Panc1 (cell line): Measurements from ENCODE around the gene ZRANB1. TPM values are rescaled to one million over a fixed set of nuclear protein-coding genes. Genes with fewer than 3 reads are reported as not detected.

ENCODE experiments used
- ATAC-seq: fragments of 200-7000 bp; cut with Tn5 transposase; 2 replicates; pipeline ENCODE4 v1.9.1; 2020; ENCODE audit warnings: mild to moderate bottlenecking, moderate library complexity
- BruUV-seq: library from RNA; stranded (reverse); fragments of 400-500 nt; replicated peaks from 2 replicates; lab custom pipeline; 2021; lab: Mats Ljungman, UMichigan
- CTCF ChIA-PET: fragments of 300-600 bp; sonication (Branson Sonifier 250); formaldehyde crosslinking; loops from one replicate; lab custom pipeline; 2022; ENCODE audit warnings: antibody characterized with exemption; lab: Charles Lee
- POLR2A ChIA-PET: fragments of 300-600 bp; sonication (Branson Sonifier 250); formaldehyde crosslinking; loops from one replicate; lab custom pipeline; 2022; ENCODE audit warnings: antibody characterized with exemption; lab: Charles Lee
- DNase-seq: peaks from one replicate; pipeline ENCODE4 v3.0.0-alpha.2; 2010; ENCODE audit warnings: low read depth, low spot score
- H3K27ac ChIP-seq: 2 replicates; pipeline ENCODE4 v1.5.1; 2011; ENCODE audit warnings: mild to moderate bottlenecking, low read length, inconsistent platforms
- H3K27me3 ChIP-seq: fragments of 200-500 bp; sonication (Bioruptor generic); 2 replicates; pipeline ENCODE4 v1.6.0; 2014; ENCODE audit warnings: low read length, inconsistent platforms; ENCODE audit not compliant: control insufficient read depth, insufficient read depth
- H3K36me3 ChIP-seq: fragments of 200-500 bp; sonication (Bioruptor generic); 2 replicates; pipeline ENCODE4 v1.5.1; 2014; ENCODE audit warnings: inconsistent platforms, mild to moderate bottlenecking, low read length, moderate library complexity; ENCODE audit not compliant: control insufficient read depth, insufficient read depth
- H3K4me1 ChIP-seq: 2 replicates; pipeline ENCODE4 v1.5.1; 2011; ENCODE audit warnings: inconsistent platforms, mild to moderate bottlenecking, low read length, moderate library complexity; ENCODE audit not compliant: control insufficient read depth, insufficient read depth
- H3K4me3 ChIP-seq, 2 experiments: 2 replicates each; pipeline ENCODE4 v1.5.1; 2011 to 2012; ENCODE audit warnings: low read depth in 2 of 2, low read length in 2 of 2, mild to moderate bottlenecking in 2 of 2, inconsistent platforms in 1 of 2, moderate library complexity in 1 of 2
- H3K9me3 ChIP-seq: fragments of 200-500 bp; sonication (Bioruptor generic); 2 replicates; pipeline ENCODE4 v1.5.1; 2014; ENCODE audit warnings: low read depth, mild to moderate bottlenecking, inconsistent platforms, low read length, moderate library complexity; ENCODE audit not compliant: control insufficient read depth, insufficient read depth
- CTCF ChIP-seq: fragments of 450-650 bp; IDR thresholded peaks from 2 replicates; pipeline ENCODE4 v1.5.1; 2017; ENCODE audit warnings: mild to moderate bottlenecking
- POLR2AphosphoS5 ChIP-seq: IDR thresholded peaks from 2 replicates; pipeline ENCODE4 v1.6.1; 2012; ENCODE audit warnings: mild to moderate bottlenecking, low read depth, low read length, moderate library complexity
- REST ChIP-seq, 2 experiments: IDR thresholded peaks; 2 replicates each; pipeline ENCODE4 v1.6.1; 2011 to 2012; ENCODE audit warnings: low read depth in 2 of 2, control low read depth in 1 of 2, low read length in 1 of 2, mild to moderate bottlenecking in 1 of 2, moderate library complexity in 1 of 2; ENCODE audit not compliant: insufficient read depth in 1 of 2
- SIN3A ChIP-seq: IDR thresholded peaks from 2 replicates; pipeline ENCODE4 v1.6.1; 2012; ENCODE audit warnings: low read depth, mild to moderate bottlenecking, low read length, moderate library complexity, borderline replicate concordance; ENCODE audit not compliant: insufficient read depth
- TCF7L2 ChIP-seq: IDR thresholded peaks from 2 replicates; pipeline ENCODE4 v1.6.1; 2011; ENCODE audit warnings: mild to moderate bottlenecking, low read depth, low read length, inconsistent platforms
- in situ Hi-C: cut with HindIII; loops from 2 replicates; pipeline ENCODE4 v1.10.0; 2016; ENCODE audit warnings: low sequenced_read_pairs, low pct_unique_long_range_greater_than_20kb
- intact Hi-C: fragments of 100-400 bp; cut with micrococcal nuclease; formaldehyde crosslinking; loops from one replicate; pipeline ENCODE4 v1.10.0; 2022; ENCODE audit not compliant: unreplicated experiment
- total RNA-seq: library from RNA; stranded (reverse); gene quantifications from one replicate; pipeline ENCODE4 v1.2.1, GENCODE V29; 2021; ENCODE audit not compliant: unreplicated experiment

Gene ZRANB1
- total RNA-seq, 1 experiment from 2014 or later = 23.2 TPM

- TF ChIP-seq SIN3A (no peak), TCF7L2 (no peak), POLR2AphosphoS5 (no peak), CTCF (no peak), REST (IDR thresholded peaks at IDR 0.05; ENCODE audit: insufficient read depth in 1 of 2, low read depth in 2 of 2, low read length in 1 of 2) (no peak)
- H3K36me3 ChIP-seq = no peaks in the 10 kb centered on the region
- no TSS peak for BruUV-seq
- ATAC-seq (no peak), DNase-seq (no peak)
- in situ Hi-C loops (no loop called here), intact Hi-C loops (no loop called here)
- no peaks in the 10 kb centered on the region; the same call in 1 of the 2 replicates for H3K4me1 ChIP-seq
- H3K9me3 ChIP-seq = no peaks in the 10 kb centered on the region
- CTCF ChIA-PET = no interaction called here
- H3K27ac ChIP-seq = no peak overlapping the region
- POLR2A ChIA-PET = no interaction called here
- no peak overlapping the region for H3K4me3 ChIP-seq
- no peaks in the 10 kb centered on the region for H3K27me3 ChIP-seq
These were observed 17.6 kb downstream of the ZRANB1 start for GRCh38 chr10:124959564-124959963.

GRCh38 chr10:124961248-124961570, 19.3 kb downstream of the ZRANB1 start:
- in situ Hi-C loops (no loop called here), intact Hi-C loops (no loop called here)
- DNase-seq (no peak), ATAC-seq (no peak)
- Histone ChIP-seq H3K4me1 (no peaks in the 10 kb centered on the region; the same call in 1 of the 2 replicates), H3K4me3 (no peak overlapping the region), H3K9me3 (no peaks in the 10 kb centered on the region), H3K27ac (no peak overlapping the region), H3K27me3 (no peaks in the 10 kb centered on the region), H3K36me3 (0 out of 2 replicates have a peak, but pooled peaks cover under 1% of the 10 kb centered on the region)
- POLR2A ChIA-PET = no interaction called here
- CTCF ChIA-PET = no interaction called here
- TF ChIP-seq TCF7L2 (no peak), REST (IDR thresholded peaks at IDR 0.05; ENCODE audit: insufficient read depth in 1 of 2, low read depth in 2 of 2, low read length in 1 of 2) (no peak), POLR2AphosphoS5 (no peak), SIN3A (no peak), CTCF (no peak)
- no TSS peak for BruUV-seq
